Neural cell (in vitro differentiated cells): ENCODE measurements around the gene PON3. TPM values are rescaled to one million over a fixed set of nuclear protein-coding genes. Genes with fewer than 3 reads are reported as not detected.

Source experiments
- H2AFZ ChIP-seq: fragments of 200-600, 300-800 bp; sonication (generic), shearing (Covaris generic); 2 replicates; pipeline ENCODE4 v1.6.0; 2014; ENCODE audit warnings: low read depth, mild to moderate bottlenecking, antibody characterized with exemption, low read length, moderate library complexity
- H3F3A ChIP-seq: fragments of 200-600 bp; shearing (Covaris generic); 2 replicates; pipeline ENCODE4 v1.6.1; 2016; ENCODE audit warnings: mild to moderate bottlenecking, moderate library complexity, mixed read lengths, antibody characterized with exemption, low read length; ENCODE audit not compliant: insufficient read depth, poor library complexity, severe bottlenecking
- H3K27ac ChIP-seq: fragments of 200-600, 300-800 bp; sonication (generic), shearing (Covaris generic); 2 replicates; pipeline ENCODE4 v1.5.1; 2014; ENCODE audit warnings: mild to moderate bottlenecking, low read length, moderate library complexity
- H3K27me3 ChIP-seq: fragments of 300-800, 200-600 bp; sonication (generic), shearing (Covaris generic); 2 replicates; pipeline ENCODE4 v1.6.0; 2014; ENCODE audit warnings: mild to moderate bottlenecking, low read depth, low read length, moderate library complexity; ENCODE audit not compliant: insufficient read depth
- H3K36me3 ChIP-seq: fragments of 300-800, 200-600 bp; sonication (generic), shearing (Covaris generic); 2 replicates; pipeline ENCODE4 v1.5.1; 2014; ENCODE audit warnings: mild to moderate bottlenecking, antibody characterized with exemption, low read length, moderate library complexity; ENCODE audit not compliant: insufficient read depth
- H3K4me2 ChIP-seq: fragments of 300-800, 200-600 bp; sonication (generic), shearing (Covaris generic); 2 replicates; pipeline ENCODE4 v1.6.0; 2014; ENCODE audit warnings: mild to moderate bottlenecking, low read length
- H3K4me3 ChIP-seq: fragments of 300-800, 200-600 bp; sonication (generic), shearing (Covaris generic); 2 replicates; pipeline ENCODE4 v1.5.1; 2014; ENCODE audit warnings: mild to moderate bottlenecking, low read length, moderate library complexity
- H3K79me2 ChIP-seq: fragments of 200-600 bp; shearing (Covaris generic); replicated peaks from 2 replicates; pipeline ENCODE4 v1.6.0; 2014; ENCODE audit warnings: mild to moderate bottlenecking, low read length, moderate library complexity; ENCODE audit not compliant: insufficient read depth
- H3K9ac ChIP-seq: fragments of 300-800, 200-600 bp; sonication (generic), shearing (Covaris generic); 2 replicates; pipeline ENCODE4 v1.6.1; 2016; ENCODE audit warnings: mild to moderate bottlenecking, low read length, mixed read lengths
- H3K9me2 ChIP-seq: fragments of 200-600 bp; shearing (Covaris generic); 2 replicates; pipeline ENCODE4 v1.6.1; 2016; ENCODE audit warnings: mild to moderate bottlenecking, low read length, mixed read lengths; ENCODE audit not compliant: insufficient read depth
- H3K9me3 ChIP-seq: fragments of 200-600, 300-800 bp; sonication (generic), shearing (Covaris generic); 2 replicates; pipeline ENCODE4 v1.6.1; 2016; ENCODE audit warnings: mild to moderate bottlenecking, mixed run types, low read length, moderate library complexity, mixed read lengths
- H4K20me1 ChIP-seq: fragments of 200-600 bp; shearing (Covaris generic); 2 replicates; pipeline ENCODE4 v1.6.1; 2016; ENCODE audit warnings: mild to moderate bottlenecking, mixed run types; ENCODE audit not compliant: insufficient read depth
- EP300 ChIP-seq: fragments of 450-650 bp; conservative IDR thresholded peaks from 2 replicates; pipeline ENCODE4 v1.6.1; 2014; ENCODE audit warnings: antibody characterized with exemption, mild to moderate bottlenecking, moderate library complexity; ENCODE audit not compliant: poor library complexity, severe bottlenecking
- EZH2 ChIP-seq: fragments of 200-600, 300-800 bp; shearing (Covaris generic), sonication (generic); IDR thresholded peaks from 2 replicates; pipeline ENCODE4 v1.6.1; 2014; ENCODE audit warnings: antibody characterized with exemption, low read length, borderline replicate concordance, mild to moderate bottlenecking; ENCODE audit not compliant: insufficient read depth, poor library complexity, severe bottlenecking
- MXI1 ChIP-seq: fragments of 450-650 bp; conservative IDR thresholded peaks from 2 replicates; pipeline ENCODE4 v1.6.1; 2014; ENCODE audit warnings: antibody characterized with exemption, mild to moderate bottlenecking; ENCODE audit not compliant: poor library complexity, severe bottlenecking
- POLR2AphosphoS5 ChIP-seq: IDR thresholded peaks from 2 replicates; pipeline ENCODE4 v1.6.1; 2012
- RAD21 ChIP-seq: fragments of 450-650 bp; conservative IDR thresholded peaks from 2 replicates; pipeline ENCODE4 v1.6.1; 2014; ENCODE audit warnings: antibody characterized with exemption, mild to moderate bottlenecking, moderate library complexity
- SMC3 ChIP-seq: fragments of 450-650 bp; conservative IDR thresholded peaks from 2 replicates; pipeline ENCODE4 v1.6.1; 2014; ENCODE audit warnings: antibody characterized with exemption, mild to moderate bottlenecking, moderate library complexity; ENCODE audit not compliant: poor library complexity
- TAF1 ChIP-seq: IDR thresholded peaks from 2 replicates; pipeline ENCODE4 v1.6.1; 2012; ENCODE audit warnings: low read depth
- polyA plus RNA-seq: library from polyadenylated mRNA; depleted of rRNA; stranded (reverse); fragments of >200 nt; gene quantifications from 2 replicates; pipeline ENCODE4 v1.2.3, GENCODE V29; 2014
- TF ChIP-seq, protein P1 (sequence below): IDR thresholded peaks from 2 replicates; pipeline ENCODE4 v1.6.1; 2012; ENCODE audit warnings: borderline replicate concordance
- TF ChIP-seq, protein P2 (sequence below): fragments of 450-650 bp; IDR thresholded peaks from 2 replicates; pipeline ENCODE4 v1.5.1; 2014; ENCODE audit warnings: antibody characterized with exemption, mild to moderate bottlenecking, moderate library complexity; ENCODE audit not compliant: poor library complexity, severe bottlenecking

The PON3 gene
- polyA plus RNA-seq, 1 donor from 2014 or later, result not detected

DNA sequence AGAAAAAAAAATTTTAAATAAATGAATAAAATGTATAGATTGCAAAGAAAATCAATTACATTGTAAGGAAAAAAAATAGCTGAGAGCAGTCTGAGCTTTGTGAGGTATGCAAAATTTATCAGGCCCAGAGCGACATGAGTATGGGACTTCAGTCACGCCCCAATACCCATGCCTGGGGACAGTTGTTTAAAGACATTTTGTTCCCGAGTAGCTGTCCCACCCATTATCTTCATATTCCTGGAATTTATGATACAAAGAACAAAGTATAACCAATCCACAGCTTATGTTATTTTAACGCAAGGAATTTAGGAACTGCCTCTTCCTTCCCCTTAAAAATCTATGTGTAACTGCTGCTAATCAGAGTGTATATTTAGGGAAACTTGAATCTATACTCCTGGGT, 40.2 kb upstream of the PON3 start:
- no peak overlapping the region for H3K27ac ChIP-seq

DNA sequence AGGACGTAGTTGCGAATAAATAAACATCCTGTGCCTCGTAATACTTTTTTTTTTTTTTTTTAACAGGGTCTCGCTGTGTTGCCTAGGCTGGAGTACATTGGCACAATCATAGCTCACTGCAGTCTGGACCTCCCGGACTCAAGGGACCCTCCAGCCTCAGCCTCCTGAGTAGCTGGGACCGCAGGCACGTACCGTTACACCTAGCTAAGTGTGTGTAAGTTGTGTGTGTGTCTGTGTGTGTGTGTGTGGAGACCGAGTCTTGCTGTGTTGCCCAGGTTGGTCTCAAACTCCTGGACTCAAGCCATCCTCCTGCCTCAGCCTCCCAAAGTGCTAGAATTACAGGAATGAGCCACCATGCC, 39.2 kb upstream of the PON3 start:
- no peaks in the 10 kb centered on the region for H3K79me2 ChIP-seq
- H3K9me2 ChIP-seq, result no peaks in the 10 kb centered on the region
- H2AFZ ChIP-seq, result no peak overlapping the region
- H4K20me1 ChIP-seq, result no peaks in the 10 kb centered on the region
- H3K9me3 ChIP-seq, result no peaks in the 10 kb centered on the region
- H3K36me3 ChIP-seq, result no peaks in the 10 kb centered on the region
- H3K27me3 ChIP-seq, result no peaks in the 10 kb centered on the region
- no peak overlapping the region for H3K27ac ChIP-seq
- peak overlapping the region; percentile 65 for H3K4me3 ChIP-seq
- H3K9ac ChIP-seq, result no peak overlapping the region
- H3K4me2 ChIP-seq, result no peak overlapping the region
- no peak for TF ChIP-seq EZH2
- no peak for TF ChIP-seq POLR2AphosphoS5
- TF ChIP-seq SMC3, result no peak
- TF ChIP-seq TAF1, result no peak
- no peak for TF ChIP-seq RAD21
- TF ChIP-seq MXI1, result no peak
- TF ChIP-seq, protein P1, sequence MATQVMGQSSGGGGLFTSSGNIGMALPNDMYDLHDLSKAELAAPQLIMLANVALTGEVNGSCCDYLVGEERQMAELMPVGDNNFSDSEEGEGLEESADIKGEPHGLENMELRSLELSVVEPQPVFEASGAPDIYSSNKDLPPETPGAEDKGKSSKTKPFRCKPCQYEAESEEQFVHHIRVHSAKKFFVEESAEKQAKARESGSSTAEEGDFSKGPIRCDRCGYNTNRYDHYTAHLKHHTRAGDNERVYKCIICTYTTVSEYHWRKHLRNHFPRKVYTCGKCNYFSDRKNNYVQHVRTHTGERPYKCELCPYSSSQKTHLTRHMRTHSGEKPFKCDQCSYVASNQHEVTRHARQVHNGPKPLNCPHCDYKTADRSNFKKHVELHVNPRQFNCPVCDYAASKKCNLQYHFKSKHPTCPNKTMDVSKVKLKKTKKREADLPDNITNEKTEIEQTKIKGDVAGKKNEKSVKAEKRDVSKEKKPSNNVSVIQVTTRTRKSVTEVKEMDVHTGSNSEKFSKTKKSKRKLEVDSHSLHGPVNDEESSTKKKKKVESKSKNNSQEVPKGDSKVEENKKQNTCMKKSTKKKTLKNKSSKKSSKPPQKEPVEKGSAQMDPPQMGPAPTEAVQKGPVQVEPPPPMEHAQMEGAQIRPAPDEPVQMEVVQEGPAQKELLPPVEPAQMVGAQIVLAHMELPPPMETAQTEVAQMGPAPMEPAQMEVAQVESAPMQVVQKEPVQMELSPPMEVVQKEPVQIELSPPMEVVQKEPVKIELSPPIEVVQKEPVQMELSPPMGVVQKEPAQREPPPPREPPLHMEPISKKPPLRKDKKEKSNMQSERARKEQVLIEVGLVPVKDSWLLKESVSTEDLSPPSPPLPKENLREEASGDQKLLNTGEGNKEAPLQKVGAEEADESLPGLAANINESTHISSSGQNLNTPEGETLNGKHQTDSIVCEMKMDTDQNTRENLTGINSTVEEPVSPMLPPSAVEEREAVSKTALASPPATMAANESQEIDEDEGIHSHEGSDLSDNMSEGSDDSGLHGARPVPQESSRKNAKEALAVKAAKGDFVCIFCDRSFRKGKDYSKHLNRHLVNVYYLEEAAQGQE, result no peak
- TF ChIP-seq EP300, result no peak
- TF ChIP-seq, protein P2, sequence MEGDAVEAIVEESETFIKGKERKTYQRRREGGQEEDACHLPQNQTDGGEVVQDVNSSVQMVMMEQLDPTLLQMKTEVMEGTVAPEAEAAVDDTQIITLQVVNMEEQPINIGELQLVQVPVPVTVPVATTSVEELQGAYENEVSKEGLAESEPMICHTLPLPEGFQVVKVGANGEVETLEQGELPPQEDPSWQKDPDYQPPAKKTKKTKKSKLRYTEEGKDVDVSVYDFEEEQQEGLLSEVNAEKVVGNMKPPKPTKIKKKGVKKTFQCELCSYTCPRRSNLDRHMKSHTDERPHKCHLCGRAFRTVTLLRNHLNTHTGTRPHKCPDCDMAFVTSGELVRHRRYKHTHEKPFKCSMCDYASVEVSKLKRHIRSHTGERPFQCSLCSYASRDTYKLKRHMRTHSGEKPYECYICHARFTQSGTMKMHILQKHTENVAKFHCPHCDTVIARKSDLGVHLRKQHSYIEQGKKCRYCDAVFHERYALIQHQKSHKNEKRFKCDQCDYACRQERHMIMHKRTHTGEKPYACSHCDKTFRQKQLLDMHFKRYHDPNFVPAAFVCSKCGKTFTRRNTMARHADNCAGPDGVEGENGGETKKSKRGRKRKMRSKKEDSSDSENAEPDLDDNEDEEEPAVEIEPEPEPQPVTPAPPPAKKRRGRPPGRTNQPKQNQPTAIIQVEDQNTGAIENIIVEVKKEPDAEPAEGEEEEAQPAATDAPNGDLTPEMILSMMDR, result no peak
- no peaks in the 10 kb centered on the region for H3F3A ChIP-seq

More for the DNA sequence above, 40.2 kb upstream of the PON3 start:
- TF ChIP-seq RAD21 (no peak), TAF1 (no peak), SMC3 (no peak), EP300 (no peak), POLR2AphosphoS5 (no peak), MXI1 (no peak), EZH2 (no peak)
- TF ChIP-seq, protein P2, result no peak
- TF ChIP-seq, protein P1, result no peak
- H4K20me1 ChIP-seq, result no peaks in the 10 kb centered on the region
- no peak overlapping the region for H3K4me3 ChIP-seq
- H3F3A ChIP-seq, result no peaks in the 10 kb centered on the region
- no peak overlapping the region for H2AFZ ChIP-seq
- H3K79me2 ChIP-seq, result no peaks in the 10 kb centered on the region
- no peaks in the 10 kb centered on the region for H3K9me2 ChIP-seq
- no peaks in the 10 kb centered on the region for H3K9me3 ChIP-seq
- H3K27me3 ChIP-seq, result no peaks in the 10 kb centered on the region
- H3K4me2 ChIP-seq, result no peak overlapping the region
- no peaks in the 10 kb centered on the region for H3K36me3 ChIP-seq
- no peak overlapping the region for H3K9ac ChIP-seq
